ENCODE data around the gene CDADC1.
"Not testable (repeated sequence)": the region's sequence is repeated elsewhere in the genome, so short reads cannot be mapped to it uniquely, and the experiment has no call there.

The CDADC1 gene

DNA sequence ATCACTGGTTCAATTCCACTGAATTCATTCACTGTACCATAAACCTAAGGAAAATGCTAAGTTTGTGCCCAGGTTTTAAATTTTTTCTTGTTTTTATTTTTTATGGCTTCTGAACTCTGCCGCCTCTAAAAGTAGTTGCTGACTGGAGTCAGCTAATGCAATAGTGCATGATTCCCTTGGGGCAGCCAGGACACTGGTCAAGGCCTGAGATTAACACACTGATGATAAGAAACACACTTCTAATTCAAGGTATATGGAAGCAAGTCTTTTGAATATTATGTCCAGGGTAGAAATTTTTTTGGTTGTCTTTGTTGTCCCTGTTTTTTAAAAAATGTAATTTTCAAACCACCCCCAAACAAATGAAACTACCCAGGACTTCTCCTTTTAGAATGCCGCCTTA, 72.2 kb downstream of the CDADC1 start:
- no peak for DNase-seq

DNA sequence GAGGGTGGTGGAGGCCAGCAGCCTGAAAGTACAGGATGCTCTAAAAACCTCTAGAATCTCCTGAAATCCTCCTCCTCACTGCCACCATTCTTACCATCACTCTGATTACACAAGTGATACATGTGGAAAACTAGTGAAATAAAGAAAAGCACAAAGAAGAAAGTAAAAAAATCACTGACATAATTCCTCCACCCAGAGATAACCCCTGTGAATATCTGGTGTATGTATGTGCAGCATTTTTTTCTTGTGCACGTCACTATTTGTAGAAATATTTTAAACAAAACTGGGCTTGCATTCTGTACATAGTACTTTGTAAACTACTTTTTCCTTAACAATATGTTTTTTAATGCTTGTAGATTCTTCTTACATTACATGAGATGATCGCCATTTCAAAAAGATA, 73.2 kb downstream of the CDADC1 start:
- DNase-seq, result no peak

DNA sequence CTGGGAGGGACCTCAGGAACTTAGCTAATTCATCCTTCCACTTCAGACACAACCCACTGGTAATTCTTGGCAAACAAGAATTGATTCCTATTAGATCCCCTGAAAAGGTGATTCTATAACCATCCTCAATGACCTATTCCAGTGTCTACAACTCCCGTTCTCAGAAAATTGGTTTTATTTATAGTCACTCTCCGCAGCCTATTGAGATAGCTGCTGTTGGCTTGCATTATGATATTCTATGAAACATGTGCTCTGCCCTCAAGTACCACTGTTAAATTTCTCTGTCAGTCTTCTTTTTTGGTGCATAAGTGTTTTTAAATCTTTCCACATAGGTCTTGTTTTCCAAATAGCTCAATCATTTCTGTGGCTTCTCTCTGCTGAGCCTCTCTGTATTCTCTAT, 75.0 kb downstream of the CDADC1 start:
- DNase-seq, result no peak

DNA sequence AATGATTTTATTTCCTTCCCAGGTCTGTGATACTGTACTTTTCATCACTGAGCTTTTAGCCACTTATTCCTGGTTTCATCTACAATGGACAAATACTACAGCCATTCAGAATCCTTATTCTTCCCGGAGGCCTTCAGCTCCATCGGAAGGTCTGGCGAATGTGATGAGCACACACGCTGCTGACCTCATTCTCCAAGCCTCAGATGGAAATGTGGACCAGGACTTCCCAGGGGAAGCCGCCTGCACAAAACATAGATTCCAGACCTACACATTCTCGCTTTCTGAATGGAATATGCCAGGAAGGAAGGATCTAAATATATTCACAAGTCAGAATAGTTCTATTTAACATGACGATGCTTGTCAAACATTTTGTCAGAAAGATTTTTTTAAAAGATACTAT, 75.6 kb downstream of the CDADC1 start:
- no peak for DNase-seq

DNA sequence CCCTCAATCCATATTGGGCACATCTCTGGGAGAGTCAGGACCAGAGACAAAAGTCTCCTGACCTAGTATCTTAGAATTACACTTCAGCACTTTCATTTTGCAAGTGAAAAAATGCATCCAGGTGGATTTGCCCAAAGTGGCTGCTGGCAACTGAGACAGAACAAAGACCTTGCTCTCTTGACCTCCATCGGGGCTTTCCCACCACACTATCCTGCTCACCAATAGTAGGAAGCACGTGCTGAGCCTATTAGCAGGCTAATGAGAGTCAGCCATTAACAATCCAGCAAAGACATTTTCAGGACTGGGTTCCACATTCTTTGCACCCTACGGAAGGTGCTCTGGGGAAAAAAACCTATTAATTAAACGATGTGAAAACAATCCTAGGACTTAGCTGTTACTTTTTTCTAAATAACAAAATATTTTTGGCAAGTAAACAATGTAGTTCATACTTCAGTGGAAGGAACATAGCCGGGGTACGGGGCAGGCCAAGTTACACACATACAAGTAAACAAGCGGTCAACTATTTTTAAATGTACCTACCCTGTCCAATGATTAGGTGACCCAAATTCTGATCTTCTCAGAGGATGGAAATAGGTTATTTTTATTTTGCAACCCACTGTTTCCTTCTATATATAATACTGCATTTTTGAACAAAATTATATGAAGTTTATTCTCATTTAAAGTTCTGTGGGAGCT, 78.6 kb downstream of the CDADC1 start:
- DNase-seq, result no peak

DNA sequence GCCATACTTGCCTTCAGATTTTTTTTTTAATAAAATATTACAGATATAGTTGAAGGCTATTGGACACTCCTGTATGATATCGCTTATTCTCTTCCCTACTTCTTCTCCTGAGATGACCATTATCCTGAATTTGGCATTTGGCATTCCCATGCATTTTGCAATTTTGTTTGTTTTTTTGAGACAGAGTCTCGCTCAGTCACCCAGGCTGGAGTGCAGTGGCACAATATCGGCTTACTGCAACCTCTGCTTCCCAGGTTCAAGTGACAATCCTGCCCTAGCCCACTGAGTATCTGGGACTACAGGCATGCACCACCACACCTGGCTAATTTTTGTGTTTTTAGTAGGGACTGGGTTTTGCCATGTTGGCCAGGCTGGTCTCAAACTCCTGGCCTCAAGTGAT, 79.4 kb downstream of the CDADC1 start:
- DNase-seq, result not testable (repeated sequence)

DNA sequence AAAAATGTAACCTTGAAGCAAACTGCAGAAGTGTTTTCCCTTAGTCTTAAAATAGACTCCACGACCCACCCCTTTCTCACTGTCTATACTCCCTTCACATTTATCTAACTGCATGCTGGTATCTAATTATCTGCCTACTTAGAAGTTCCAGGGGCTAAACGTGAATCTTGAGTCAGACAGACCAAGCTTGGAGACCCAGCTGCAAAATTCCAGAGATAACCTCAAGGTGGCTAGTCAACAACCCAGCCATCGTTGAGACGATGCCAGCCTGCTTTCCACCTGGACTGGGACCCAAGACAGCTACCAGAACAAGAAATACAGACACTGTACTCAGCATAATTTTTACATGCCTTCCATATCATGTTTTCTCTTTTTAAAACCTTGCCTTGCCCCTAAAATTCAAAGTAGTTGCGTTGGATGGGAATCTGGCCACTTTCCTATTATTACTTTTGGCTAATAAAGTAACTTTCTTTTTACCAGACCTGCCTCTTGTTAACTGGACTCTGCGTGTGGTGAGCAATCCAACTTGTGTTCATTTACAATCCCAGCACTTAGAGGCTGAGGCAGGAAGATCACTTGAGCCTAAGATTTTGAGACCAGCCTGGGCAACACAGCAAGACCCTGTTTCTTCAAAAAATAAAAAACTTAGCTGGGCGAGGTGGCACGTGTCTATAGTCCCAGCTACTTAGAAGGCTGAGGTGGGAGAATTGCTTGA, 82.3 kb downstream of the CDADC1 start:
- no peak for DNase-seq

DNA sequence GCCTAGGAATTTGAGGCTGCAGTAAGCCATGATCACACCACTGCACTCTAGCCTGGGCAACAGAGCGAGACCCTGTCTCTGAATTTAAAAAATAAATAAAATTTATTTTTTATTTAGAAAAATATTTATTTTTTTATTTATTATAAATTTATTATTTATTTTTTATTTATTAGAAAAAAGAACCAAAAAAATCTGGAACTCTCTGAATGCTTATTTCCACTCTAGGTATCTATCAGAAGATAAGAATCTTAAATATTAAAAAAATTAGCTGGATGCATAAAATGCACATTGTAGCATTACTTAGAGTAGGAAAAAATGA, 82.8 kb downstream of the CDADC1 start:
- no peak for DNase-seq

DNA sequence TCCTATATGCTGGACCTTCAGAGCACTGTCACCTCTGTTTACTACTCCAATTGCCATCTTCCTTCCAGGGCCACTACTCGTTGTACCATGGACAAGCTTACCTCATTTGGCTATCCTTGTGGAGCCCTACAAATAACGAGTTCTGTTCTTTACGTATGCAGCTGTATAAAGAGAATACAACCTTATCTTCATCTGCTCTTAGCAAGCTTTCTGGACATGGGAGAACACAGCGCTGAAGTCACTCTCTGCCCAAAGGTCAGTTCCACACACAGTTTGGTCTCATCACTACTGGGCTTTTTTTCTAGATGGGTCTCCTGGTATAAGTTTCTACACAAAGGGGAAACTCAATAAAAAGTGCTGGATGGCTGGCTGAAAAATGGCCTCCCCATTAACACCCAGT, 88.9 kb downstream of the CDADC1 start:
- DNase-seq, result no peak

DNA sequence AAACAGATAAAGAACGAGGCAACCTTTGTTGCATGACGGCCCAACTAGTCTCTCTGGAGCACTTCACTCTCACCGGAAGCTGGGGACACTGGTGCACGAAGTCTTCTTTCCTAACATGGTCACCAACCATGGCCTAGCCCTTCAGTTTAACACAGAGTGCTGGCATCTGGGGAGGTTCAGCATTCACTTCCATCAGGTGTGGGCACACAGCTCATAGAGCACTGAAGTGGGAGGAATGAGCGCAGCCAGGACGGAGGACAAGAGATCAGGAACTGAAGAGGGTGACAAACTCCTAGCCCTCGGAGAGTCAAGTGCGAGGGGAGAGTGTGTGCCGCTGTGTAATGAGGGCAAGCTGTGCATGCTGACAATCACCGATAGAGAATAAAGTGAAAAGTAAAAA, 92.4 kb downstream of the CDADC1 start:
- DNase-seq, result no peak

DNA sequence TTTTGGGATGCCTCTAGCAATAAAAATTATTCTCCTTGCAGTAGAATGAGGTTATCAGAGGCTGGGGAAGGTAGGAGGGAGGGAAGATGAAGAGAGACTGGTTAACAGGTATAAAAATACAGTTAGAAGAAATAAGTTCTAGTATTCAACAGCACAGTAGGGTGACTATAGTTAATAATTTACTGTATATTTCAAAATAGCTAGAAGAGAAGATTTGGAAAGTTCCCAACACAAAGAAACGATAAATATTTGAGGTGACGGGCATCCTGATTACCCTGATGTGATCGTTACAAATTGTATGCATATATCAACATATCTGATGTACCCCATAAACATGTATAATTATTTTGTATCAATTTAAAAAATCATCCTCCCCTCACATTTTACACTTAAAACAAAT, 93.8 kb downstream of the CDADC1 start:
- no peak for DNase-seq

DNA sequence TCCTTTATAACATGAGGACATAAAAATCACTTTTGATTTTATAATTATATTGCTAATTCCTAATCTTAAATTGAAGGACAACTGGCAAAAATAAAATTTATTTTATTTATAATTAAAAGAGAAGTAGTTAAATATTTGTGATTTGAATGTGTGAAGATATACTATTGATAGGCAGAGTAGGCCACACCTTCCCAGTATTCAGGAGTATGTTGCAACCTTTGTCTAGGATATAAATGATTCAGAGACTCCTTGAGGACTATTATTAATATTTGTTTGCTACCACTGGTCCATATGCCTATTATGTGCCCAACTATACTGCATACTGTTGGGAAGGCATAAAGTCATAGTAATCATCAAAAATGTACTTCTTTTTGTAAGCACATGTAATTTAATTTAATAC, 94.2 kb downstream of the CDADC1 start:
- no peak for DNase-seq

DNA sequence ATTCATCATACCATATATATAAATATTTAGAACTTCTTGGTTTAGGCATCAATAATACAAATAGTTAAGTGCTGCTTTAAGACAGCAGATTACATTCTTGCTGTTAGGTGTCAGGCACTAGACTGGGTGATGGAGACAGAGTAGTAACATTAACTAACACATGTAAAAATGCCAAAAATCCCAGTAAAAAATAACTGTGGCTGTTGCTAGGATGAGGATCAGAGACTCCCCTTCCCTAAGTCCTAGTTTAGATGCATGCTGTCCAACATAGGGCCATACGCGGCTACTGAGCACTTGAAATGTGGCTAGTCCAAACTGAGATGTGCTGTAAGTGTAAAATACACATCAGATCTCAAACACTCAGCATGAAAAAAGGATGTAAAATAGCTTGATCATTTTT, 94.7 kb downstream of the CDADC1 start:
- DNase-seq, result no peak
